Stomach smooth muscle (tissue), 2 donors: ENCODE results near the gene INKA2.

ENCODE experiments used
- H3K27ac ChIP-seq: one replicate; pipeline ENCODE4 v1.7.0; 2013; ENCODE audit warnings: mild to moderate bottlenecking, low read length, inconsistent platforms
- H3K27me3 ChIP-seq, 2 donors: one replicate each; pipeline ENCODE4 v1.7.0; 2013; ENCODE audit warnings: low read length in 2 of 2; ENCODE audit not compliant: insufficient read depth in 2 of 2, control insufficient read depth in 1 of 2
- H3K36me3 ChIP-seq, 2 donors: one replicate each; pipeline ENCODE4 v1.7.0; 2013; ENCODE audit warnings: low read length in 2 of 2; ENCODE audit not compliant: control insufficient read depth in 2 of 2, insufficient read depth in 2 of 2
- H3K4me1 ChIP-seq: one replicate; pipeline ENCODE4 v1.7.0; 2013; ENCODE audit warnings: low read length; ENCODE audit not compliant: control insufficient read depth, insufficient read depth
- H3K4me3 ChIP-seq, 2 donors: one replicate each; pipeline ENCODE4 v1.7.0; 2013; ENCODE audit warnings: low read length in 2 of 2
- H3K9ac ChIP-seq, 2 donors: one replicate each; pipeline ENCODE4 v1.7.0; 2013; ENCODE audit warnings: low read length in 2 of 2, mild to moderate bottlenecking in 1 of 2
- H3K9me3 ChIP-seq, 2 donors: one replicate each; pipeline ENCODE4 v1.7.0; 2013; ENCODE audit warnings: low read length in 2 of 2; ENCODE audit not compliant: control insufficient read depth in 2 of 2
- donor health status: healthy.
- donor health status: Pancreatic carcinoma.

INKA2 gene

GRCh38 chr1:111739194-111739924 lies at the start of gene INKA2:
Gene INKA2, minus strand, starts transcription at chr1:111739395. Its CDS starts 153 bp downstream, at chr1:111739242.
- no peaks in the 10 kb centered on the region for H3K27me3 ChIP-seq
- H3K4me1 ChIP-seq: peaks cover 73% of the 10 kb centered on the region
- H3K9ac ChIP-seq: peak within 1 kb of the TSS; percentile 69 to 90
- H3K4me3 ChIP-seq: peak within 1 kb of the TSS; percentile 86 to 89
- H3K9me3 ChIP-seq: no peaks in the 10 kb centered on the region
- H3K27ac ChIP-seq: peak within 1 kb of the TSS; percentile 96
- H3K36me3 ChIP-seq: no peaks in the 10 kb centered on the region

GRCh38 chr1:111786669-111787207 lies 47.5 kb upstream of the INKA2 start:
- no peaks in the 10 kb centered on the region for H3K27me3 ChIP-seq
- no peak overlapping the region for H3K27ac ChIP-seq
- H3K4me1 ChIP-seq: peaks cover 4% of the 10 kb centered on the region
- no peaks in the 10 kb centered on the region for H3K9me3 ChIP-seq
- no peak overlapping the region for H3K9ac ChIP-seq
- H3K4me3 ChIP-seq: no peak overlapping the region
- H3K36me3 ChIP-seq: peaks cover 0 to 6% of the 10 kb centered on the region in 2 donors

- no peak overlapping the region for H3K27ac ChIP-seq
- H3K4me1 ChIP-seq: peaks cover 4% of the 10 kb centered on the region
Observed at GRCh38 chr1:111784273-111784901, 45.2 kb upstream of the INKA2 start.

GRCh38 chr1:111779546-111779945 lies 40.4 kb upstream of the INKA2 start:
- Histone ChIP-seq H3K9ac (no peak overlapping the region), H3K4me3 (no peak overlapping the region), H3K36me3 (peaks cover 8 to 12% of the 10 kb centered on the region in 2 donors), H3K9me3 (no peaks in the 10 kb centered on the region), H3K27ac (no peak overlapping the region), H3K4me1 (peaks cover 3% of the 10 kb centered on the region), H3K27me3 (no peaks in the 10 kb centered on the region)

More at GRCh38 chr1:111784273-111784901, 45.2 kb upstream of the INKA2 start:
- no peaks in the 10 kb centered on the region for H3K27me3 ChIP-seq
- H3K4me3 ChIP-seq: no peak overlapping the region
- H3K36me3 ChIP-seq: peaks cover 4 to 12% of the 10 kb centered on the region in 2 donors
- no peaks in the 10 kb centered on the region for H3K9me3 ChIP-seq
- H3K9ac ChIP-seq: no peak overlapping the region

- H3K27me3 ChIP-seq: no peaks in the 10 kb centered on the region
- no peak overlapping the region for H3K9ac ChIP-seq
- H3K4me1 ChIP-seq: peaks cover 3% of the 10 kb centered on the region
- H3K36me3 ChIP-seq: peaks cover 8 to 12% of the 10 kb centered on the region in 2 donors
- H3K4me3 ChIP-seq: no peak overlapping the region
- H3K27ac ChIP-seq: no peak overlapping the region
- H3K9me3 ChIP-seq: no peaks in the 10 kb centered on the region
Observed at GRCh38 chr1:111778541-111779051, 39.4 kb upstream of the INKA2 start.

GRCh38 chr1:111778066-111778465 lies 38.9 kb upstream of the INKA2 start:
- H3K4me1 ChIP-seq: peaks cover 3% of the 10 kb centered on the region
- no peak overlapping the region for H3K27ac ChIP-seq
- no peak overlapping the region for H3K9ac ChIP-seq
- H3K27me3 ChIP-seq: no peaks in the 10 kb centered on the region
- no peaks in the 10 kb centered on the region for H3K9me3 ChIP-seq
- H3K4me3 ChIP-seq: no peak overlapping the region
- peaks cover 8 to 12% of the 10 kb centered on the region in 2 donors for H3K36me3 ChIP-seq

GRCh38 chr1:111777301-111777700 lies 38.1 kb upstream of the INKA2 start:
- no peaks in the 10 kb centered on the region for H3K9me3 ChIP-seq
- H3K27ac ChIP-seq: no peak overlapping the region
- peaks cover 3% of the 10 kb centered on the region for H3K4me1 ChIP-seq
- peaks cover 8 to 10% of the 10 kb centered on the region in 2 donors for H3K36me3 ChIP-seq
- no peaks in the 10 kb centered on the region for H3K27me3 ChIP-seq
- no peak overlapping the region for H3K4me3 ChIP-seq
- H3K9ac ChIP-seq: no peak overlapping the region

- no peak overlapping the region for H3K9ac ChIP-seq
- H3K9me3 ChIP-seq: no peaks in the 10 kb centered on the region
- H3K27me3 ChIP-seq: no peaks in the 10 kb centered on the region
- H3K4me1 ChIP-seq: peaks cover 3% of the 10 kb centered on the region
- H3K27ac ChIP-seq: no peak overlapping the region
- H3K4me3 ChIP-seq: no peak overlapping the region
- peaks cover 8 to 9% of the 10 kb centered on the region in 2 donors for H3K36me3 ChIP-seq
Observed at GRCh38 chr1:111776861-111777260, 37.7 kb upstream of the INKA2 start.

GRCh38 chr1:111776391-111776790 lies 37.2 kb upstream of the INKA2 start:
- H3K9ac ChIP-seq: no peak overlapping the region
- H3K27ac ChIP-seq: no peak overlapping the region
- no peak overlapping the region for H3K4me3 ChIP-seq
- H3K27me3 ChIP-seq: no peaks in the 10 kb centered on the region
- peaks cover 8 to 9% of the 10 kb centered on the region in 2 donors for H3K36me3 ChIP-seq
- H3K4me1 ChIP-seq: peaks cover 3% of the 10 kb centered on the region
- no peaks in the 10 kb centered on the region for H3K9me3 ChIP-seq

GRCh38 chr1:111775966-111776365 lies 36.8 kb upstream of the INKA2 start:
- no peaks in the 10 kb centered on the region for H3K27me3 ChIP-seq
- H3K27ac ChIP-seq: no peak overlapping the region
- H3K9me3 ChIP-seq: no peaks in the 10 kb centered on the region
- peaks cover 3% of the 10 kb centered on the region for H3K4me1 ChIP-seq
- H3K4me3 ChIP-seq: no peak overlapping the region
- H3K36me3 ChIP-seq: peaks cover 8 to 9% of the 10 kb centered on the region in 2 donors
- H3K9ac ChIP-seq: no peak overlapping the region
